Islet of Langerhans (tissue), 1 donor: ENCODE results near the gene ATN1.

Source experiments
- FAIRE-seq: peaks from one replicate; lab custom pipeline; 2011; peaks lifted over from hg19 to GRCh38; lab: Jason Lieb, UNC

The ATN1 gene

DNA sequence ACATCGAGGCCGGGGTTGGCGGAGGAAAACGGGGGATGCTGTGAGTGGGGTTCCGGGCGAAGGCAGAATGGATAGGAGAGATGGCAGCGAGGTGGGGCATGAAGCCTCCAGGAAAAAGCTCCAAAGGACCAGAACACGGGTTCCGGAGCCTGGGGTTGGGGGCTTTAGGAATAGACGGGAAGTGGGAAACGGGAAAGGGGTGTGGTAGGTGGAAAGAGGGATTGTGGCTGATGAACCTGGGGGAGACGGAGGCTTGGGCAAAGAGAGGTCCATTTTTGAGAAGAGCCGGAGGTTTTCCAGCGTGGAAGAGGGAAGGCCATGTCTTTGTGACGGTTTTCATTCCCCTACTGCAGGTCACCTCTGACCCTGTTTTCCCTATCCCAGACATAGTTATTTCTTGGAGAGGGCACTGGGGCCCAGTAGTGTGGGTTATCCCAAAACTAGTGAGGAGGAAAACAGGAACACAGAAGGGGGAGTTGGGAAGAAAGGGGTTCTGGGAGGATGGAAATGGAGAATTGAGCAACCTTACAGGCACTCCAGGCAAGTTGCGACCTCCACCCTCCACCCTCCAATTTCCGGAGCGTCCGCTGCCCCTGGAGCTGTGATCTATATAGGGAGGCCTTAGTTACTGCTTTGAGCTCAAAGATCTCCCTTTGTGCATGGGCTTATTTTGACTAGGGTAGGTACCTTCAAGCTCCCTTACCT lies 1.1 kb downstream of the ATN1 start:
- FAIRE-seq: no peak

DNA sequence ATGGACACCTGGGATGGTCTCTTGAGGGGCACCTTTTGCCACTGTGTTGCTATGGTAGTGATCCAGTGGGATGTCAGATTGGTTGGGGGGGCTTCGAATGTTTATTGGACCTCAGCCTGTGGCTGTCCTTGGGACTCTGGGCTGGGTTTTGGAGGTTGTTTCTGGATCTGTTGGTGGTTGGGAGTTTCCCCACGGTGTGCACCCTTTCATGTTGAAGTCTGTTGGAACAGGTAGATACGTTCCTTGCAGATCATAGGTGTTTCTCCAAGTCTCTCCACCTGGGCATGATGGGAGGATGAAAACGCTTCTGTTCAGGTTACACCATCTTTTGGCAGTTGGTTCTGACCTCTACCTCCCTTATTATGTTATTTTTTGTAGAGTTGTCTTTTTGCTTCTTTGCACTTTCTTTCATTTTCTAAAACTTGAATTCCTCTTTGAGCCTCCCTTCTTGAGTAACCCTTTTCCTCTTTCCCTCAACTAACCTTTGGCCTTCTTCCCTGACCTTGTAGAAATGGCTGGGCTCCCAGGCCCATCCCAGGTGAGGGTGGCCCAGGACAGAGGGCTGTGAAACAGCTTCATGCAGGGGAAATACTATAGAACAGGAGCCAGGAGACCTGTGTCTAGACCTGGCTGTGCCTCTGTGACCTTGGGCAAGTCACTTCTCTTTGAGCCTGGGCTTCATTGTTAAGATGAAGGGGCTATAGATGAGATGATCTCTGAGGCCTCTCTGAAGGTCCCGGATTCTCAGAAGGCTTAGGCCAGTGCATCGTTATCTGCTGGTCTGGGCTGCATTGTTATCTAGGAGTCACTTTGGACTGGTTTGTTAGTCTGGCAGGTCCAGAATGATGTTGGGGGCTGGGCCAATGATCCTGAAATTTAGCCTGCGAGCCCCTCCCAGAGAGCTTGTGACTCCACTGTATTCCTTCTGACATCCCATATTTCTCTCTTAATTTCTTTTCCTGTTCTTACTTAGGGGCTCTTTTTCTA lies 2.0 kb downstream of the ATN1 start:
- no peak for FAIRE-seq

DNA sequence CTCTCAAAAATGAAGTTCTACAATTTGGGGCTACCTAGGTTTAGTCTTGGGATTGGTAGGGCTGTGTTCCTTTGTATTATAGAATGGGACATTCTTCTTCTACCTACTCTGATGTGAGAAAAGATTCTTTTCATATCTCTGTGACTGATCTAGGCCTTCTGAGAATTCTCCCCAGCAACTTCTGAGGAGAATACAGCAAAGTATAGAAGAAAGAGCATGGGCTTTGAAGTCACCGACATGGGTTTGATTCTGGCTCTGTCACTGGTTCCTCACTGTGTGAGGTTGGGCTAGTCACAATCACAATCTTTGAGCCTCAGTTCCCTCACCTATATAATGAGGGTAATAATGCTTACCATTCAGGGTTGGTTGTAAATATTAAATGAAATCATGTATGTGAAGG lies 5.0 kb downstream of the ATN1 start:
- no peak for FAIRE-seq

DNA sequence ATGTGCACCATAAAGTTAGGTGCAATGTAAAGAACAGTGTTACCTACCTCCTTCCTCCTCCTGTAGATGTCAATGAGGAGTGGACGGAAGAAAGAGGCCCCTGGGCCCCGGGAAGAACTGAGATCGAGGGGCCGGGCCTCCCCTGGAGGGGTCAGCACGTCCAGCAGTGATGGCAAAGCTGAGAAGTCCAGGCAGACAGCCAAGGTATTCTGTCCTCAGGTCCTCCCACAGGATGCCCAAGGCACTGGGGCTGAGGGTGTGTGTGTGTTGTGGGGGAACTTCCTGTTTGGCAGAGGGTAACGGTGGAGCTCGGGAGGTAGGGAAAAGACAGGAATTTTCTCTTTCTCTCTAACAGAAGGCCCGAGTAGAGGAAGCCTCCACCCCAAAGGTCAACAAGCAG lies 6.4 kb downstream of the ATN1 start:
- no peak for FAIRE-seq

DNA sequence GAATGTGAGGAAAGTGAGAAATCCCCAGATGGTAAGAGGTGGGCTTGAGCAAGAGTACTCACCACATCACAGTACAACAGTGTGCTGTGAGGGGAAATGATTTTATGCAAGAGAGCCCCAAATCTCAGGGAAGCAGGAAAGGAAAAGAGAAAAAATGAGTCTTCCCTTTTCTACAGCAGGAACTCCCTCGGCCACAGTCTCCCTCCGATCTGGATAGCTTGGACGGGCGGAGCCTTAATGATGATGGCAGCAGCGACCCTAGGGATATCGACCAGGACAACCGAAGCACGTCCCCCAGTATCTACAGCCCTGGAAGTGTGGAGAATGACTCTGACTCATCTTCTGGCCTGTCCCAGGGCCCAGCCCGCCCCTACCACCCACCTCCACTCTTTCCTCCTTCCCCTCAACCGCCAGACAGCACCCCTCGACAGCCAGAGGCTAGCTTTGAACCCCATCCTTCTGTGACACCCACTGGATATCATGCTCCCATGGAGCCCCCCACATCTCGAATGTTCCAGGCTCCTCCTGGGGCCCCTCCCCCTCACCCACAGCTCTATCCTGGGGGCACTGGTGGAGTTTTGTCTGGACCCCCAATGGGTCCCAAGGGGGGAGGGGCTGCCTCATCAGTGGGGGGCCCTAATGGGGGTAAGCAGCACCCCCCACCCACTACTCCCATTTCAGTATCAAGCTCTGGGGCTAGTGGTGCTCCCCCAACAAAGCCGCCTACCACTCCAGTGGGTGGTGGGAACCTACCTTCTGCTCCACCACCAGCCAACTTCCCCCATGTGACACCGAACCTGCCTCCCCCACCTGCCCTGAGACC lies 7.8 kb downstream of the ATN1 start:
- no peak for FAIRE-seq

DNA sequence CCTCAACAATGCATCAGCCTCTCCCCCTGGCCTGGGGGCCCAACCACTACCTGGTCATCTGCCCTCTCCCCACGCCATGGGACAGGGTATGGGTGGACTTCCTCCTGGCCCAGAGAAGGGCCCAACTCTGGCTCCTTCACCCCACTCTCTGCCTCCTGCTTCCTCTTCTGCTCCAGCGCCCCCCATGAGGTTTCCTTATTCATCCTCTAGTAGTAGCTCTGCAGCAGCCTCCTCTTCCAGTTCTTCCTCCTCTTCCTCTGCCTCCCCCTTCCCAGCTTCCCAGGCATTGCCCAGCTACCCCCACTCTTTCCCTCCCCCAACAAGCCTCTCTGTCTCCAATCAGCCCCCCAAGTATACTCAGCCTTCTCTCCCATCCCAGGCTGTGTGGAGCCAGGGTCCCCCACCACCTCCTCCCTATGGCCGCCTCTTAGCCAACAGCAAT lies 8.5 kb downstream of the ATN1 start:
- FAIRE-seq: no peak

DNA sequence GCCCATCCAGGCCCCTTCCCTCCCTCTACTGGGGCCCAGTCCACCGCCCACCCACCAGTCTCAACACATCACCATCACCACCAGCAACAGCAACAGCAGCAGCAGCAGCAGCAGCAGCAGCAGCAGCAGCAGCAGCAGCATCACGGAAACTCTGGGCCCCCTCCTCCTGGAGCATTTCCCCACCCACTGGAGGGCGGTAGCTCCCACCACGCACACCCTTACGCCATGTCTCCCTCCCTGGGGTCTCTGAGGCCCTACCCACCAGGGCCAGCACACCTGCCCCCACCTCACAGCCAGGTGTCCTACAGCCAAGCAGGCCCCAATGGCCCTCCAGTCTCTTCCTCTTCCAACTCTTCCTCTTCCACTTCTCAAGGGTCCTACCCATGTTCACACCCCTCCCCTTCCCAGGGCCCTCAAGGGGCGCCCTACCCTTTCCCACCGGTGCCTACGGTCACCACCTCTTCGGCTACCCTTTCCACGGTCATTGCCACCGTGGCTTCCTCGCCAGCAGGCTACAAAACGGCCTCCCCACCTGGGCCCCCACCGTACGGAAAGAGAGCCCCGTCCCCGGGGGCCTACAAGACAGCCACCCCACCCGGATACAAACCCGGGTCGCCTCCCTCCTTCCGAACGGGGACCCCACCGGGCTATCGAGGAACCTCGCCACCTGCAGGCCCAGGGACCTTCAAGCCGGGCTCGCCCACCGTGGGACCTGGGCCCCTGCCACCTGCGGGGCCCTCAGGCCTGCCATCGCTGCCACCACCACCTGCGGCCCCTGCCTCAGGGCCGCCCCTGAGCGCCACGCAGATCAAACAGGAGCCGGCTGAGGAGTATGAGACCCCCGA lies 9.1 kb downstream of the ATN1 start:
- no peak for FAIRE-seq

DNA sequence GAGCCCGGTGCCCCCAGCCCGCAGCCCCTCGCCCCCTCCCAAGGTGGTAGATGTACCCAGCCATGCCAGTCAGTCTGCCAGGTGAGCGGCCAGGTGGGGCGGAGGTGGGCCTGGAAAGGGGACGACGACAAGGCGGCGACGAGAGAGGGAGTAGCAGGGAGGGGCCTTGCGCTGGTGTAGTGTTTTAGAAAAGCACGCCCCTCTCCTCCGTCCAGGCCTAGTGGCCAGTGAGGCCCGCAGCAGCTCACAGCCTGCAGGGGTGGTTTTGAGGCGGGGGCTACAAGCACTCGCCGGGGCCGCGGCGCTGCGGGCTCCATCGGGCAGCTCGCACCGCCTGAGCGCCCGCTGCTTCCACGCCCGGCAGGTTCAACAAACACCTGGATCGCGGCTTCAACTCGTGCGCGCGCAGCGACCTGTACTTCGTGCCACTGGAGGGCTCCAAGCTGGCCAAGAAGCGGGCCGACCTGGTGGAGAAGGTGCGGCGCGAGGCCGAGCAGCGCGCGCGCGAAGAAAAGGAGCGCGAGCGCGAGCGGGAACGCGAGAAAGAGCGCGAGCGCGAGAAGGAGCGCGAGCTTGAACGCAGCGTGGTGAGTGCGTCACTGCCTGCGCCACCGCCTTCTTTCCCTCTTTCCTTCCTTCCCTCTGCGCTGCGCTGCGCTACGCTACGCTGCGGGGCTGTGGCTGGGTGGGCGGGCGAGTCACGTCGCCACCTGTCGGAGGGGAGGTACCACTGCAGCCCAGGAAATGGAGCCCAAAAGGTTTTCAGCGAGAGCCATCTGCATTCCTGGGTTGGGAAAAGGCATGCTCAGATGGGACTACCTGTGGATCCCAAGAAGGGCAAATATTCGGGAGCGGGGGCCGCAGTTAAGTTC lies 10.0 kb downstream of the ATN1 start:
- FAIRE-seq: peak; percentile 98

DNA sequence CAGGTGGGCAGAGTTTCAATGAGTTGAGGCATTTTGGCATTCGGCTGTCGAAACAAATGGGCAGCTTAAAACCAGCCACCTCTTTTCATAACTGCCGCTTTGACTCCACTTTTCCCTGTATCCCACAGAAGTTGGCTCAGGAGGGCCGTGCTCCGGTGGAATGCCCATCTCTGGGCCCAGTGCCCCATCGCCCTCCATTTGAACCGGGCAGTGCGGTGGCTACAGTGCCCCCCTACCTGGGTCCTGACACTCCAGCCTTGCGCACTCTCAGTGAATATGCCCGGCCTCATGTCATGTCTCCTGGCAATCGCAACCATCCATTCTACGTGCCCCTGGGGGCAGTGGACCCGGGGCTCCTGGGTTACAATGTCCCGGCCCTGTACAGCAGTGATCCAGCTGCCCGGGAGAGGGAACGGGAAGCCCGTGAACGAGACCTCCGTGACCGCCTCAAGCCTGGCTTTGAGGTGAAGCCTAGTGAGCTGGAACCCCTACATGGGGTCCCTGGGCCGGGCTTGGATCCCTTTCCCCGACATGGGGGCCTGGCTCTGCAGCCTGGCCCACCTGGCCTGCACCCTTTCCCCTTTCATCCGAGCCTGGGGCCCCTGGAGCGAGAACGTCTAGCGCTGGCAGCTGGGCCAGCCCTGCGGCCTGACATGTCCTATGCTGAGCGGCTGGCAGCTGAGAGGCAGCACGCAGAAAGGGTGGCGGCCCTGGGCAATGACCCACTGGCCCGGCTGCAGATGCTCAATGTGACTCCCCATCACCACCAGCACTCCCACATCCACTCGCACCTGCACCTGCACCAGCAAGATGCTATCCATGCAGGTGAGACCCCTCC lies 10.8 kb downstream of the ATN1 start:
- no peak for FAIRE-seq

DNA sequence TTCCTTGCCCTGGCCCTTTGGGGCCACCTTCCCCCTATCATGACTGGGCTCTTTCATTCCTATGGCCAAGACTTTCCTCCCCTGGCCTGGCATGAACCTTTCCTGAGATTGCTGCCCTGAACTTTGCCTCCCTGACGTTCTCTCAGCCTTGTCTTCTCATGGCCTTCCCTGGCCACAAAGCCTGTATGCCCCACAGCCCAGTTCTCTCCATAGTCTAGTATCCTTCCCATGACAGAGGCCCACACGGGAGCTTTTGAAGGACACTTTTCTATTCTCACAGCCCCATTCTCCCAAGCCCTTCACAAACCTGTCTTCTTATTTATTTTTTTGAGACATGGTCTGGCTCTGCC lies 11.4 kb downstream of the ATN1 start:
- no peak for FAIRE-seq

DNA sequence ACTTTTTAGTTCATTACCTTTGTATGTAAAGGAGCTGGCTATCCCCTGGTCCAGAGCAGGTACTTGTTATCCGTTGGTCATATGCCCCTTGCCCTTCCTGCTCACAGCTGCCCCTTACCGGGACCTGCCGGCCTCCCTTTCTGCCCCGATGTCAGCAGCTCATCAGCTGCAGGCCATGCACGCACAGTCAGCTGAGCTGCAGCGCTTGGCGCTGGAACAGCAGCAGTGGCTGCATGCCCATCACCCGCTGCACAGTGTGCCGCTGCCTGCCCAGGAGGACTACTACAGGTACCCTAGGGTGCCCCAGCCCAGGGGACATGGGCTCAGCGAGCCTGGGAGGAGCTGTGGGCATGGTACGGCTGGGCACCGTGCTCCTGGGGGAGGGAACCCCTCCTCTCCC lies 13.5 kb downstream of the ATN1 start:
- FAIRE-seq: no peak

DNA sequence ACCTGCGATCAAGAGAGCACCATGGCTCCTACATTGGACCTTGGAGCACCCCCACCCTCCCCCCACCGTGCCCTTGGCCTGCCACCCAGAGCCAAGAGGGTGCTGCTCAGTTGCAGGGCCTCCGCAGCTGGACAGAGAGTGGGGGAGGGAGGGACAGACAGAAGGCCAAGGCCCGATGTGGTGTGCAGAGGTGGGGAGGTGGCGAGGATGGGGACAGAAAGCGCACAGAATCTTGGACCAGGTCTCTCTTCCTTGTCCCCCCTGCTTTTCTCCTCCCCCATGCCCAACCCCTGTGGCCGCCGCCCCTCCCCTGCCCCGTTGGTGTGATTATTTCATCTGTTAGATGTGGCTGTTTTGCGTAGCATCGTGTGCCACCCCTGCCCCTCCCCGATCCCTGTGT lies 14.0 kb downstream of the ATN1 start:
- FAIRE-seq: no peak

DNA sequence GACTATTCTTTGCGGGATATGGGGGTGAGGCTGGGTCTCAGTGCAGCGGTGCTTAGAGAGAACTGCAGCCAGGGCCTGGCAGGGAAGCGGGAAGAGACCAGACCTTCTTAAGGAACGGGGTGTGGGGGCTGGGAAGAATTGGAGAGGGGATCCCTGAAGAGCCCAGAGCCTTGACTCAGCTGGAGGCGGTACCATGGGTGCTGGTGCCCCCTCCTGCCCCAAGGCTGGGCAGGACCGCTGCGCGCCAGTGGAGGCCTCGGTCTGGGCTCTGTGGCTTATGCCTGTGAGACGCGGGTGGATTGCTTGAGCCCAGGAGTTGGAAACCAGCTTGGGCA lies 14.5 kb downstream of the ATN1 start:
- FAIRE-seq: no peak

DNA sequence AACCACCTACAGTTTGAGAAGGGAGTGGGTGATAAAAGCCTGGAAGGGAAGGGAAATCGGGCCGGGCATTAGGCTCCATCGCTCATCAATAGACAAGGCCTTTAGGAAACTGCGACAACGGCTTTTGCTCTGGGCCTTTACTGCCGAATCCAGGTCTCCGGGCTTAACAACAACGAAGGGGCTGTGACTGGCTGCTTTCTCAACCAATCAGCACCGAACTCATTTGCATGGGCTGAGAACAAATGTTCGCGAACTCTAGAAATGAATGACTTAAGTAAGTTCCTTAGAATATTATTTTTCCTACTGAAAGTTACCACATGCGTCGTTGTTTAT lies 15.6 kb downstream of the ATN1 start:
- peak; percentile 99 for FAIRE-seq

DNA sequence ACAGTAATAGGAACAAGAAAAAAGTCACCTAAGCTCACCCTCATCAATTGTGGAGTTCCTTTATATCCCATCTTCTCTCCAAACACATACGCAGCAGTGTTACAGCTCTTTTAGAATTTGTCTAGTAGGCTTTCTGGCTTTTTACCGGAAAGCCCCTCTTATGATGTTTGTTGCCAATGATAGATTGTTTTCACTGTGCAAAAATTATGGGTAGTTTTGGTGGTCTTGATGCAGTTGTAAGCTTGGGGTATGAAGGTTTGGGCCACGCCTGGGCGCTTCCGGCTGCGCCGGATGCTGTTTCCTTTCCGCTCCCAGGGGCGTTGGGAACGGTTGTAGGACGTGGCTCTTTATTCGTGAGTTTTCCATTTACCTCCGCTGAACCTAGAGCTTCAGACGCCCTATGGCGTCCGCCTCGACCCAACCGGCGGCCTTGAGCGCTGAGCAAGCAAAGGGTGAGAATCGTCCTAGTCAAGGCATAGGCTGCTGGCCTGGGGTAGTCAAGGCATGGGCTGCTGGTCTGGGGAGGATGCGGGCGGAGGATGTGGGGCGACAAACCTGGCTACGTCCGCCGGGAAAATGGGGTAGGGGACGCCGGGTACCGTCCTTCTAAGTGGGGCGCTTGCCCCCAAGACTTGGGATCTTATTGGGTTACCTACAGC lies 16.1 kb downstream of the ATN1 start, which contains the start of the genes C12orf57 and RNU7-1:
C12orf57 (plus strand) TSS at position 301 of the 659 bp plus-strand sequence; CDS start at position 401, 100 bp downstream.
RNU7-1 (plus strand) TSS at position 95 of the 659 bp plus-strand sequence.
- no peak for FAIRE-seq

DNA sequence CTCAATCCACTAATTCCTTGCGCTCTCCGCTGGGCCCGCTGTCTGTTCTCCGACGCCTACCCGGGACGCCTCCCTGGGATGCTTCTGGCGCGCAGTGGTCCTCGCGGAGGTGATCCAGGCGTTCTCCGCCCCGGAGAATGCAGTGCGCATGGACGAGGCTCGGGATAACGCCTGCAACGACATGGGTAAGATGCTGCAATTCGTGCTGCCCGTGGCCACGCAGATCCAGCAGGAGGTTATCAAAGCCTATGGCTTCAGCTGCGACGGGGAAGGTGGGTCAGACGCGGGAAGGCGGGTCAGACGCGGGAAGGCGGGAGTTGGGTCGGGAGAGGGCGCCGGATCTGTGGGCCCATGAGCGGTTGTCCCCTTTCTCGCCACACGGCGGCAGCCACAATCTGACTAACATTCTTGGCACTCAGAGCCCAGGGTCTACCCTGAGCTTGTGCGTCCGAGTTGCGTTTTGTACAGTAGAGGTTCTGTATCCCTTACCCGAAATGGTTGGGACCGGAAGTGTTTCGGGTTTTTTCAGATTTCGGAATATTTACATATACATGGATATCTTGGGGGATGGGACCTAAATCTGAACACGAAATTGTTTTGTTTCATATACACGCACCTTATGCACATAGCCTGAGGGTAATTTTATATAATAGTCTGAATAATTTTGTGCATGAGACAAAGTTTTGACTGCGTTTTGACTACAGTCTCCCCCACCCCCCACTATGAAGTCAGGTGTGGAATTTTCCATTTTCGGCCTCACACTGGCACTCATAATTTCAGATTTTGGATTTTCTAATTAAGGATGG lies 16.8 kb downstream of the ATN1 start:
- FAIRE-seq: no peak

DNA sequence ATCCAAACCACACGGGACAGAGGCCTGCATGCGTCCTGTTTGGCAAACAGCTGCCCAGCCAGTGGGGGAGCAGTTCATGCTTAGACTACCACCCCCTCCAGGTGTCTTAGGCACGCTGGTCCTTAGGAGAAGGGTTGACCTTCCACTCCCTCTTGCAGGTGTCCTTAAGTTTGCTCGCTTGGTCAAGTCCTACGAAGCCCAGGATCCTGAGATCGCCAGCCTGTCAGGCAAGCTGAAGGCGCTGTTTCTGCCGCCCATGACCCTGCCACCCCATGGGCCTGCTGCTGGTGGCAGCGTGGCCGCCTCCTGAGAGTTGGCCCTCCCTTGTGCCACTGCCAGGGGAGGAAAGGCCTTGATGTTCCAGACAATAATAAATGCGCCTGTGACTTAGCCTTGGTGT lies 17.9 kb downstream of the ATN1 start:
- no peak for FAIRE-seq
